Measurements from ENCODE around the gene GABPB1.

- TF ChIP-seq, protein P1, sequence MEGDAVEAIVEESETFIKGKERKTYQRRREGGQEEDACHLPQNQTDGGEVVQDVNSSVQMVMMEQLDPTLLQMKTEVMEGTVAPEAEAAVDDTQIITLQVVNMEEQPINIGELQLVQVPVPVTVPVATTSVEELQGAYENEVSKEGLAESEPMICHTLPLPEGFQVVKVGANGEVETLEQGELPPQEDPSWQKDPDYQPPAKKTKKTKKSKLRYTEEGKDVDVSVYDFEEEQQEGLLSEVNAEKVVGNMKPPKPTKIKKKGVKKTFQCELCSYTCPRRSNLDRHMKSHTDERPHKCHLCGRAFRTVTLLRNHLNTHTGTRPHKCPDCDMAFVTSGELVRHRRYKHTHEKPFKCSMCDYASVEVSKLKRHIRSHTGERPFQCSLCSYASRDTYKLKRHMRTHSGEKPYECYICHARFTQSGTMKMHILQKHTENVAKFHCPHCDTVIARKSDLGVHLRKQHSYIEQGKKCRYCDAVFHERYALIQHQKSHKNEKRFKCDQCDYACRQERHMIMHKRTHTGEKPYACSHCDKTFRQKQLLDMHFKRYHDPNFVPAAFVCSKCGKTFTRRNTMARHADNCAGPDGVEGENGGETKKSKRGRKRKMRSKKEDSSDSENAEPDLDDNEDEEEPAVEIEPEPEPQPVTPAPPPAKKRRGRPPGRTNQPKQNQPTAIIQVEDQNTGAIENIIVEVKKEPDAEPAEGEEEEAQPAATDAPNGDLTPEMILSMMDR (IDR thresholded peaks at IDR 0.05; ENCODE audit: low read depth, low read length) = no peak
- TF ChIP-seq EZH2phosphoT487 (IDR thresholded peaks at IDR 0.05; ENCODE audit: low read depth) = no peak
Observed at GRCh38 chr15:50257924-50258323, 97.1 kb downstream of the GABPB1 start.

All from OCI-LY3 (cell line).